Neural progenitor cell (in vitro differentiated cells): ENCODE results near the gene ENO4. TPM values are rescaled to one million over a fixed set of nuclear protein-coding genes. Genes with fewer than 3 reads are reported as not detected.
A peak's percentile ranks its signal among the peaks of the same experiment; 100 is the strongest.

ENCODE experiments used
- DNase-seq: peaks from one replicate; pipeline ENCODE4 v3.0.0-alpha.2; 2016; ENCODE audit warnings: low spot score
- H2AFZ ChIP-seq: fragments of 200-600 bp; sonication (generic); replicated peaks from 2 replicates; pipeline ENCODE4 v1.6.1; 2016; ENCODE audit warnings: antibody characterized with exemption
- H3F3A ChIP-seq: fragments of 200-600 bp; sonication (generic); 2 replicates; pipeline ENCODE4 v1.6.1; 2016; ENCODE audit warnings: antibody characterized with exemption, low read depth
- H3K27ac ChIP-seq: fragments of 200-600 bp; sonication (generic); 2 replicates; pipeline ENCODE4 v1.5.1; 2016; ENCODE audit warnings: mild to moderate bottlenecking
- H3K27me3 ChIP-seq: fragments of 200-600 bp; sonication (generic); 2 replicates; pipeline ENCODE4 v1.6.1; 2016; ENCODE audit warnings: mild to moderate bottlenecking, moderate library complexity
- H3K36me3 ChIP-seq: fragments of 200-600 bp; sonication (generic); 2 replicates; pipeline ENCODE4 v1.5.1; 2016
- H3K4me1 ChIP-seq: fragments of 200-600 bp; sonication (generic); 2 replicates; pipeline ENCODE4 v1.6.1; 2016; ENCODE audit warnings: mixed run types
- H3K4me2 ChIP-seq: fragments of 200-600 bp; sonication (generic); 2 replicates; pipeline ENCODE4 v1.6.1; 2016
- H3K4me3 ChIP-seq: fragments of 200-600 bp; sonication (generic); 2 replicates; pipeline ENCODE4 v1.5.1; 2016
- H3K79me2 ChIP-seq: fragments of 200-600 bp; sonication (generic); 2 replicates; pipeline ENCODE4 v1.6.1; 2016; ENCODE audit warnings: low read depth
- H3K9ac ChIP-seq: fragments of 200-600 bp; sonication (generic); 2 replicates; pipeline ENCODE4 v1.6.1; 2016
- H3K9me3 ChIP-seq: fragments of 200-600 bp; sonication (generic); 2 replicates; pipeline ENCODE4 v1.5.1; 2016; ENCODE audit warnings: low read depth
- H4K20me1 ChIP-seq: fragments of 200-600 bp; sonication (generic); 2 replicates; pipeline ENCODE4 v1.6.1; 2016; ENCODE audit warnings: low read depth
- H3K27ac Mint-ChIP-seq: 3 replicates; pipeline ENCODE4 v1.8.0; 2021; ENCODE audit warnings: mixed read lengths
- H3K27me3 Mint-ChIP-seq: 2 replicates; pipeline ENCODE4 v1.8.0; 2022; ENCODE audit warnings: low read depth, mild to moderate bottlenecking, inconsistent platforms, moderate library complexity, mixed read lengths; ENCODE audit not compliant: insufficient read depth
- H3K36me3 Mint-ChIP-seq: 3 replicates; pipeline ENCODE4 v1.8.0; 2021; ENCODE audit warnings: mixed read lengths
- H3K4me1 Mint-ChIP-seq: 3 replicates; pipeline ENCODE4 v1.8.0; 2021; ENCODE audit warnings: mixed read lengths
- H3K4me3 Mint-ChIP-seq: 3 replicates; pipeline ENCODE4 v1.8.0; 2021; ENCODE audit warnings: mild to moderate bottlenecking, moderate library complexity, mixed read lengths
- H3K9me3 Mint-ChIP-seq: 3 replicates; pipeline ENCODE4 v1.8.0; 2020; ENCODE audit warnings: mixed read lengths
- EZH2 ChIP-seq: fragments of 200-600 bp; sonication (generic); IDR thresholded peaks from 2 replicates; pipeline ENCODE4 v1.6.1; 2017; ENCODE audit warnings: antibody characterized with exemption, mild to moderate bottlenecking, moderate library complexity
- EZH2phosphoT487 ChIP-seq: fragments of 200-600 bp; sonication (generic); IDR thresholded peaks from 2 replicates; pipeline ENCODE4 v1.6.1; 2017; ENCODE audit warnings: antibody characterized with exemption
- total RNA-seq: library from RNA; depleted of rRNA; stranded (reverse); fragments of >200 nt; gene quantifications from 2 replicates; pipeline ENCODE4 v1.2.3, GENCODE V29; 2015; ENCODE audit warnings: low replicate concordance
- TF ChIP-seq, protein P1 (sequence below): fragments of 200-600 bp; sonication (generic); IDR thresholded peaks from 2 replicates; pipeline ENCODE4 v1.5.1; 2017; ENCODE audit warnings: antibody characterized with exemption, mild to moderate bottlenecking

ENO4 gene
- total RNA-seq, 1 donor from 2014 or later = 10.0 TPM

DNA sequence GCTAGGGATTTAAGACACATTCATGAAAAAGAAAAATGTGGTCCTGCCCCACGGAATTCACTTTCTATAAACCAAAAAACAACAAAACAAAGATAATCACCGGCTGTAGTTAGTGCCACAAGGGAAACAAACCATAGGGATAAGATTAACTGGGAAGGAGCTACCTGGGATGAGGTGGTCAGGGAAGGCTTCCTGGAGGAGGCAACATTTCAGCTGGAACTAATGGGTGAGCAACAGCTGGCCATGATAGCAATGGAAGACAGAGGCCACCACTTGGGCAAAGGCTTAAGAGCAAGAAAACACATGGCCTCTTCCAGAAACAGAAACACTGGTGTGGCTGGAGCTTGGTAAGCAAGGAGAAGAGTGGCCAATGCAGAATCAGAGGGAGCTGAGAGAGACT lies 38.4 kb upstream of the ENO4 start:
- Histone ChIP-seq H4K20me1 (peaks cover 2% of the 10 kb centered on the region), H3K4me3 (no peak overlapping the region), H3K9ac (no peak overlapping the region), H3K36me3 (no peaks in the 10 kb centered on the region), H3F3A (peaks cover 9% of the 10 kb centered on the region), H3K4me2 (no peak overlapping the region), H3K9me3 (no peaks in the 10 kb centered on the region), H2AFZ (no peak overlapping the region), H3K4me1 (peaks cover 15% of the 10 kb centered on the region), H3K79me2 (no peaks in the 10 kb centered on the region), H3K27me3 (peaks cover 30% of the 10 kb centered on the region), H3K27ac (no peak overlapping the region)
- Mint-ChIP-seq H3K4me3 (no peak overlapping the region), H3K9me3 (peaks cover 7% of the 10 kb centered on the region), H3K27me3 (peaks cover 5% of the 10 kb centered on the region), H3K4me1 (peaks cover 8% of the 10 kb centered on the region), H3K27ac (no peak overlapping the region), H3K36me3 (no peaks in the 10 kb centered on the region)
- DNase-seq = no peak
- TF ChIP-seq EZH2phosphoT487 (no peak), EZH2 (no peak)
- TF ChIP-seq, protein P1, sequence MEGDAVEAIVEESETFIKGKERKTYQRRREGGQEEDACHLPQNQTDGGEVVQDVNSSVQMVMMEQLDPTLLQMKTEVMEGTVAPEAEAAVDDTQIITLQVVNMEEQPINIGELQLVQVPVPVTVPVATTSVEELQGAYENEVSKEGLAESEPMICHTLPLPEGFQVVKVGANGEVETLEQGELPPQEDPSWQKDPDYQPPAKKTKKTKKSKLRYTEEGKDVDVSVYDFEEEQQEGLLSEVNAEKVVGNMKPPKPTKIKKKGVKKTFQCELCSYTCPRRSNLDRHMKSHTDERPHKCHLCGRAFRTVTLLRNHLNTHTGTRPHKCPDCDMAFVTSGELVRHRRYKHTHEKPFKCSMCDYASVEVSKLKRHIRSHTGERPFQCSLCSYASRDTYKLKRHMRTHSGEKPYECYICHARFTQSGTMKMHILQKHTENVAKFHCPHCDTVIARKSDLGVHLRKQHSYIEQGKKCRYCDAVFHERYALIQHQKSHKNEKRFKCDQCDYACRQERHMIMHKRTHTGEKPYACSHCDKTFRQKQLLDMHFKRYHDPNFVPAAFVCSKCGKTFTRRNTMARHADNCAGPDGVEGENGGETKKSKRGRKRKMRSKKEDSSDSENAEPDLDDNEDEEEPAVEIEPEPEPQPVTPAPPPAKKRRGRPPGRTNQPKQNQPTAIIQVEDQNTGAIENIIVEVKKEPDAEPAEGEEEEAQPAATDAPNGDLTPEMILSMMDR = no peak

DNA sequence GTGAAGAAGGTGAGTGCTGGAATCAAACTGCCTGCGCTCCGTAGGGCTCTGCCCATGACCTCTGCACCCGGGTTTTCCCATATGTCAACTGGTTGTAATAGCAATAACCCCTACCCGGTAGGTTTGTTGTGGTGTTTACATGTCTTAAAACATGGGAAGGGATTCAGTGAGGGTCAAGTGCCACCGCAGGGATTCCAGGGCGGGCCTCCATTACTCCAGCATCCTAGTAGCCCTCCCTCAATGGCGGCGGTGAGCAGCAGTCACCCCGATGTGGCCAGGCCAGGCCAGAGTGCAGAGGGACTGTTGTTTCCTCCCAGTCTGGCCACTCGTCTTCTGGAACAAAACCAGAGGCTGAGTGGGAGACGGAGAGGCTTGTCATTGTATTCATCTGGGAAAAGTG lies 37.6 kb upstream of the ENO4 start:
- Histone ChIP-seq H3K4me3 (no peak overlapping the region), H2AFZ (no peak overlapping the region), H3K9me3 (no peaks in the 10 kb centered on the region), H4K20me1 (peaks cover 2% of the 10 kb centered on the region), H3K27ac (no peak overlapping the region), H3K36me3 (no peaks in the 10 kb centered on the region), H3K4me2 (no peak overlapping the region), H3K79me2 (no peaks in the 10 kb centered on the region), H3K27me3 (peaks cover 22% of the 10 kb centered on the region), H3K9ac (no peak overlapping the region), H3F3A (peaks cover 9% of the 10 kb centered on the region), H3K4me1 (peaks cover 21% of the 10 kb centered on the region)
- Mint-ChIP-seq H3K4me1 (peaks cover 8% of the 10 kb centered on the region), H3K27ac (no peak overlapping the region), H3K4me3 (no peak overlapping the region), H3K36me3 (no peaks in the 10 kb centered on the region), H3K27me3 (peaks cover 9% of the 10 kb centered on the region), H3K9me3 (peaks cover 7% of the 10 kb centered on the region)
- DNase-seq = no peak
- TF ChIP-seq, protein P1 = no peak
- no peak for TF ChIP-seq EZH2phosphoT487
- TF ChIP-seq EZH2 = no peak

DNA sequence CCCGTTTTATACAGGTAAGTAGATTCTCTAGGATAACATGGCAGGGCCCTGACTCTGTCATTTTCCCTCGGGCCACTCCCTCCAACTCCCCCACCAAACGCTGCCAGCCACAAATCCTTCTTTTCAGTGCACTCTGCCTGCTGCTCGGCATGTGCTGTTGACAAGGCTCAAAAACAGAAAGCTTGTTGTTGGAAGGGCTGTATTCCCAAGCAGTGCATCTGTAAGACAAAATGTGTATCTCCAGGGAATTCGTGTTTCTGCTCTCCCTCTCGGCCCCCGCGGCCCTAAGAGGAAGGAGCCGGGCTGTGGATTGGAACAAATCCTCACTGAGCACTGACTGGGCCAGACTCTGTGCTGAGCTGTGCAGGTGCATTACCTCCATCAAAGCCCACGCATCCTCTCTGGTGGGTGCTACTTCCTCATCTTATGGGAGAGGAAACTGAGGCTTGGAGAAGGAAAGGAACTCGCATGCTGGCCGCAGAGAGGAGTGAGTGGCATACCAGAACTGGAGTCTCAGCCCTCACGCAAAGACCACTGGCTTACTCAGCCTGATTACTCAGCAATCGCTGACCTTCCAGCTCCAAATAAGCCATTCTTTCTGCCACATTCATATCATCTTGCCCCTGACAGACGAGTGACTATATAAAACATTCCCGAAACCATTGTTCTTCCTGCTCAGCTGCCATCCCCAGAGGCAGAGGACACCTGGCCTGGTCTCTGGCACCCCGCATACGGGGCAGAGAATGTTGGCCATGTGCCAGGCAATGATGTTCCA lies 33.5 kb upstream of the ENO4 start:
- Mint-ChIP-seq H3K27me3 (peaks cover 11% of the 10 kb centered on the region), H3K27ac (no peak overlapping the region), H3K4me3 (no peak overlapping the region), H3K9me3 (peaks cover 9% of the 10 kb centered on the region), H3K36me3 (no peaks in the 10 kb centered on the region), H3K4me1 (no peaks in the 10 kb centered on the region)
- no peaks in the 10 kb centered on the region for H4K20me1 ChIP-seq
- no peaks in the 10 kb centered on the region for H3K36me3 ChIP-seq
- peaks cover 16% of the 10 kb centered on the region for H3K4me1 ChIP-seq
- no peak overlapping the region for H2AFZ ChIP-seq
- H3K27me3 ChIP-seq = no peaks in the 10 kb centered on the region
- TF ChIP-seq, protein P1 = no peak
- TF ChIP-seq EZH2phosphoT487 = no peak
- no peak for TF ChIP-seq EZH2
- H3K27ac ChIP-seq = no peak overlapping the region
- H3K9ac ChIP-seq = peak overlapping the region; percentile 13
- H3K4me3 ChIP-seq = no peak overlapping the region
- no peak for DNase-seq
- no peak overlapping the region for H3K4me2 ChIP-seq
- no peaks in the 10 kb centered on the region for H3K79me2 ChIP-seq
- H3F3A ChIP-seq = no peaks in the 10 kb centered on the region
- H3K9me3 ChIP-seq = no peaks in the 10 kb centered on the region
